WERI-Rb-1 (cell line): ENCODE data around the gene ZNF853.
A peak's percentile ranks its signal among the peaks of the same experiment; 100 is the strongest.
"Not testable (repeated sequence)": the region's sequence is repeated elsewhere in the genome, so short reads cannot be mapped to it uniquely, and the experiment has no call there.

ENCODE experiments used
- DNase-seq: peaks from one replicate; pipeline ENCODE4 v3.0.0-alpha.2; 2020
- H3K27ac ChIP-seq: fragments of 250-450 bp; sonication (Bioruptor Pico); 2 replicates; pipeline ENCODE4 v1.5.1; 2020; ENCODE audit warnings: mild to moderate bottlenecking, moderate library complexity
- H3K27me3 ChIP-seq: fragments of 250-450 bp; sonication (Bioruptor Pico); 2 replicates; pipeline ENCODE4 v1.5.1; 2021; ENCODE audit warnings: mild to moderate bottlenecking, low read depth, moderate library complexity; ENCODE audit not compliant: insufficient read depth, severe bottlenecking
- H3K36me3 ChIP-seq: fragments of 250-450 bp; sonication (Bioruptor Pico); 2 replicates; pipeline ENCODE4 v1.5.1; 2020; ENCODE audit warnings: mild to moderate bottlenecking, moderate library complexity
- H3K4me3 ChIP-seq: 2 replicates; pipeline ENCODE4 v1.5.1; 2011; ENCODE audit warnings: low read depth, mild to moderate bottlenecking, control low read depth, low read length
- H3K9me3 ChIP-seq: fragments of 250-450 bp; sonication (Bioruptor Pico); 2 replicates; pipeline ENCODE4 v1.5.1; 2021; ENCODE audit warnings: mild to moderate bottlenecking, moderate library complexity; ENCODE audit not compliant: severe bottlenecking
- TF ChIP-seq, protein P1 (sequence below): IDR thresholded peaks from 2 replicates; pipeline ENCODE4 v1.5.1; 2011; ENCODE audit warnings: low read depth, mild to moderate bottlenecking, control low read depth, inconsistent platforms, low read length

Gene ZNF853

GRCh38 chr7:6576024-6576866 is 39.2 kb upstream of the ZNF853 start:
- Histone ChIP-seq H3K27me3 (no peaks in the 10 kb centered on the region), H3K27ac (peak overlapping the region; percentile 90), H3K36me3 (peaks cover 15% of the 10 kb centered on the region; the same call in 1 of the 2 replicates), H3K4me3 (peak overlapping the region; percentile 86), H3K9me3 (no peaks in the 10 kb centered on the region)
- DNase-seq: peak; percentile 50
- TF ChIP-seq, protein P1, sequence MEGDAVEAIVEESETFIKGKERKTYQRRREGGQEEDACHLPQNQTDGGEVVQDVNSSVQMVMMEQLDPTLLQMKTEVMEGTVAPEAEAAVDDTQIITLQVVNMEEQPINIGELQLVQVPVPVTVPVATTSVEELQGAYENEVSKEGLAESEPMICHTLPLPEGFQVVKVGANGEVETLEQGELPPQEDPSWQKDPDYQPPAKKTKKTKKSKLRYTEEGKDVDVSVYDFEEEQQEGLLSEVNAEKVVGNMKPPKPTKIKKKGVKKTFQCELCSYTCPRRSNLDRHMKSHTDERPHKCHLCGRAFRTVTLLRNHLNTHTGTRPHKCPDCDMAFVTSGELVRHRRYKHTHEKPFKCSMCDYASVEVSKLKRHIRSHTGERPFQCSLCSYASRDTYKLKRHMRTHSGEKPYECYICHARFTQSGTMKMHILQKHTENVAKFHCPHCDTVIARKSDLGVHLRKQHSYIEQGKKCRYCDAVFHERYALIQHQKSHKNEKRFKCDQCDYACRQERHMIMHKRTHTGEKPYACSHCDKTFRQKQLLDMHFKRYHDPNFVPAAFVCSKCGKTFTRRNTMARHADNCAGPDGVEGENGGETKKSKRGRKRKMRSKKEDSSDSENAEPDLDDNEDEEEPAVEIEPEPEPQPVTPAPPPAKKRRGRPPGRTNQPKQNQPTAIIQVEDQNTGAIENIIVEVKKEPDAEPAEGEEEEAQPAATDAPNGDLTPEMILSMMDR: peak; percentile 35

- H3K27me3 ChIP-seq, H3K9me3 ChIP-seq, DNase-seq: not testable (repeated sequence)
- peak overlapping the region; percentile 86 for H3K4me3 ChIP-seq
- peaks cover 22% of the 10 kb centered on the region for H3K36me3 ChIP-seq
- peak overlapping the region; percentile 90 for H3K27ac ChIP-seq
Measured at GRCh38 chr7:6576867-6577368, 38.5 kb upstream of the ZNF853 start.

GRCh38 chr7:6577369-6578113 is 37.9 kb upstream of the ZNF853 start, which contains the start of gene ZDHHC4:
TSS of gene ZDHHC4 (plus strand) at chr7:6577454. CDS start at chr7:6580562, 3,108 bp downstream.
- no peaks in the 10 kb centered on the region for H3K27me3 ChIP-seq
- peak within 1 kb of the TSS; percentile 90 for H3K27ac ChIP-seq
- peak within 1 kb of the TSS; percentile 86 for H3K4me3 ChIP-seq
- TF ChIP-seq, protein P1: no peak
- peaks cover 27% of the 10 kb centered on the region for H3K36me3 ChIP-seq
- no peaks in the 10 kb centered on the region for H3K9me3 ChIP-seq
- DNase-seq: peak; percentile 93

DNA sequence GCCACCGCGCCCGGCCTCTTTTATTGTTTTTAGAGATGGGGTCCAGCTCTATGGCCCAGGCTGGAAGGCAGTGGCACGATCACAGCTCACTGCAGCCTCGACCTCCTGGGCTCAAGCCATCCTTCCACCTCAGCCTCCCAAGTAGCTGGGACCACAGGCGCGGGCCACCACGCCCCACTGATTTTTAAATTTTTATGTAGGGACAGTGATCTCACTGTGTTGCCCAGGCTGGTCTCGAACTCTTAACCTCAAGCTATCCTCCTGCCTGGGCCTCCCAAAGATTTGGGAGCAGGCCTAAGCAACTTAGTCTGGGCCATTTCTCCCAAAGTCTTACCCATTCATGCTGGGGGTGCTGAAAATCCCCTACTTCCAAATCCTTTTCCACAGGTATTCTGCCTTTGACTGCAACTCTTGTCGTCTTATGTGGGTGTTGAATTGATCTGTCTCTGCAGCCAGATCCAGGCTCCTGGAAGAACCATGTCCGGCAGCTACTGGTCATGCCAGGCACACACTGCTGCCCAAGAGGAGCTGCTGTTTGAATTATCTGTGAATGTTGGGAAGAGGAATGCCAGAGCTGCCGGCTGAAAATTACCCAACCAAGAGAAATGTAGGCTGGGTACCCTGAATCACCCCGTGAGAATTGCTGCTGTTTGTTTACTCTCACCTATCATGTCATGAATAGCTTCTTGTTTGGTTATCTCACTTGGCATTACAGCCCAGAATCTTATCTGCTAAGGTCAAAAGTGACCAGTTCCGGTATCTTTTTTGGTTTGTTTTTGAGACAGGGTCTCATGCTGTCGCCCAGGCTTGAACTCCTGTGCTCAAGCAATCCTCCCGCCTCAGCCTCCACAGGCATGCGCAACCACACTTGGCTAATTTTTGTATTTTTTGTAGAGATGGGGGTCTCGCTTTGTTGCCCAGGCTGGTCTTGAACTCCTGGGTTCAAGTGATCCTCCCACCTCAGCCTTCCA is 37.0 kb upstream of the ZNF853 start:
- peak overlapping the region; percentile 86 for H3K4me3 ChIP-seq
- H3K36me3 ChIP-seq: peaks cover 35% of the 10 kb centered on the region
- H3K9me3 ChIP-seq: no peaks in the 10 kb centered on the region
- TF ChIP-seq, protein P1: no peak
- H3K27ac ChIP-seq: peak overlapping the region; percentile 90
- no peak for DNase-seq
- no peaks in the 10 kb centered on the region for H3K27me3 ChIP-seq

GRCh38 chr7:6579446-6579845 is 36.0 kb upstream of the ZNF853 start:
- no peak overlapping the region for H3K4me3 ChIP-seq
- TF ChIP-seq, protein P1: no peak; the same call in 1 of the 2 replicates
- H3K27me3 ChIP-seq: no peaks in the 10 kb centered on the region
- no peak overlapping the region for H3K27ac ChIP-seq
- H3K36me3 ChIP-seq: peaks cover 43% of the 10 kb centered on the region
- H3K9me3 ChIP-seq: no peaks in the 10 kb centered on the region
- DNase-seq: no peak

- not testable (repeated sequence) for H3K27me3 ChIP-seq, H3K9me3 ChIP-seq, H3K4me3 ChIP-seq, H3K27ac ChIP-seq, DNase-seq
- peaks cover 78% of the 10 kb centered on the region for H3K36me3 ChIP-seq
Measured at GRCh38 chr7:6585746-6586432, 29.5 kb upstream of the ZNF853 start.
